Hepatocyte (in vitro differentiated cells): Measurements from ENCODE around the gene PHEX.

Experiments
- CTCF ChIP-seq: fragments of 200-600 bp; sonication (generic); IDR thresholded peaks from 2 replicates; pipeline ENCODE4 v1.5.1; 2016; ENCODE audit warnings: antibody characterized with exemption, mild to moderate bottlenecking; ENCODE audit not compliant: poor library complexity
- EZH2 ChIP-seq: fragments of 200-600 bp; sonication (generic); IDR thresholded peaks from 2 replicates; pipeline ENCODE4 v1.6.1; 2016; ENCODE audit warnings: antibody characterized with exemption, mild to moderate bottlenecking, borderline replicate concordance
- EZH2phosphoT487 ChIP-seq: fragments of 200-600 bp; sonication (generic); IDR thresholded peaks from one replicate; pipeline ENCODE4 v1.6.1; 2018; ENCODE audit warnings: antibody characterized with exemption, mild to moderate bottlenecking, low read depth, moderate library complexity; ENCODE audit not compliant: unreplicated experiment, severe bottlenecking

- no peak for TF ChIP-seq CTCF
- no peak for TF ChIP-seq EZH2
- TF ChIP-seq EZH2phosphoT487: no peak
Observed at GRCh38 chrX:22296871-22297270, 264.7 kb downstream of the PHEX start.
